HG03108 (cell line): ENCODE results near the gene CEP350.
"Not testable (repeated sequence)": the region's sequence is repeated elsewhere in the genome, so short reads cannot be mapped to it uniquely, and the experiment has no call there.

Experiments used
- ATAC-seq: cut with Tn5 transposase; IDR thresholded peaks from one replicate; pipeline ENCODE4 v1.9.1; 2021; ENCODE audit warnings: moderate library complexity; ENCODE audit not compliant: unreplicated experiment

The CEP350 gene

GRCh38 chr1:179938752-179939151, 15.9 kb upstream of the CEP350 start:
- no peak for ATAC-seq

GRCh38 chr1:179939941-179940340, 14.7 kb upstream of the CEP350 start:
- no peak for ATAC-seq

- ATAC-seq, result no peak
Observed at GRCh38 chr1:179941454-179941853, 13.2 kb upstream of the CEP350 start.

- no peak for ATAC-seq
Observed at GRCh38 chr1:179950651-179951050, 4.0 kb upstream of the CEP350 start.

GRCh38 chr1:179951383-179952144, 3.0 kb upstream of the CEP350 start:
- ATAC-seq, result no peak

GRCh38 chr1:179952186-179952585, 2.4 kb upstream of the CEP350 start:
- ATAC-seq, result no peak

GRCh38 chr1:179953974-179954492, 577 bp upstream of the CEP350 start:
- no peak for ATAC-seq

- no peak for ATAC-seq
Observed at GRCh38 chr1:179955287-179955680, 674 bp downstream of the CEP350 start.

GRCh38 chr1:179955731-179956130, 1.1 kb downstream of the CEP350 start:
- ATAC-seq, result no peak

- ATAC-seq, result no peak
Observed at GRCh38 chr1:179958359-179958758, 3.7 kb downstream of the CEP350 start.

GRCh38 chr1:179962168-179962567, 7.6 kb downstream of the CEP350 start:
- not testable (repeated sequence) for ATAC-seq

GRCh38 chr1:179966551-179966950, 11.9 kb downstream of the CEP350 start:
- ATAC-seq, result no peak

- ATAC-seq, result no peak
Observed at GRCh38 chr1:179968284-179968993, 13.8 kb downstream of the CEP350 start.

- ATAC-seq, result no peak
Observed at GRCh38 chr1:179968994-179969919, 14.6 kb downstream of the CEP350 start.

GRCh38 chr1:179969962-179970361, 15.4 kb downstream of the CEP350 start:
- no peak for ATAC-seq

GRCh38 chr1:179971563-179972496, 17.2 kb downstream of the CEP350 start:
- no peak for ATAC-seq

- ATAC-seq, result no peak
Observed at GRCh38 chr1:179973198-179974110, 18.8 kb downstream of the CEP350 start.

GRCh38 chr1:179976970-179977651, 22.5 kb downstream of the CEP350 start:
- no peak for ATAC-seq
